ENCODE data around the gene AMELX.

- TF ChIP-seq, protein P1, sequence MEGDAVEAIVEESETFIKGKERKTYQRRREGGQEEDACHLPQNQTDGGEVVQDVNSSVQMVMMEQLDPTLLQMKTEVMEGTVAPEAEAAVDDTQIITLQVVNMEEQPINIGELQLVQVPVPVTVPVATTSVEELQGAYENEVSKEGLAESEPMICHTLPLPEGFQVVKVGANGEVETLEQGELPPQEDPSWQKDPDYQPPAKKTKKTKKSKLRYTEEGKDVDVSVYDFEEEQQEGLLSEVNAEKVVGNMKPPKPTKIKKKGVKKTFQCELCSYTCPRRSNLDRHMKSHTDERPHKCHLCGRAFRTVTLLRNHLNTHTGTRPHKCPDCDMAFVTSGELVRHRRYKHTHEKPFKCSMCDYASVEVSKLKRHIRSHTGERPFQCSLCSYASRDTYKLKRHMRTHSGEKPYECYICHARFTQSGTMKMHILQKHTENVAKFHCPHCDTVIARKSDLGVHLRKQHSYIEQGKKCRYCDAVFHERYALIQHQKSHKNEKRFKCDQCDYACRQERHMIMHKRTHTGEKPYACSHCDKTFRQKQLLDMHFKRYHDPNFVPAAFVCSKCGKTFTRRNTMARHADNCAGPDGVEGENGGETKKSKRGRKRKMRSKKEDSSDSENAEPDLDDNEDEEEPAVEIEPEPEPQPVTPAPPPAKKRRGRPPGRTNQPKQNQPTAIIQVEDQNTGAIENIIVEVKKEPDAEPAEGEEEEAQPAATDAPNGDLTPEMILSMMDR (IDR thresholded peaks at IDR 0.05): no peak
- TF ChIP-seq POLR2A (IDR thresholded peaks at IDR 0.05) (no peak), EP300 (IDR thresholded peaks at IDR 0.05) (no peak), POLR2AphosphoS5 (IDR thresholded peaks at IDR 0.05) (no peak)
These were observed 7.6 kb upstream of the AMELX start for GRCh38 chrX:11285651-11286050.

All from suprapubic skin (tissue), 4 donors.